Ovary (tissue), 3 donors: ENCODE data around the gene ZC3H15.

Source experiments
- CTCF ChIP-seq, 3 donors: fragments of 450-650 bp in 2 of 3; fragments of 200-600 bp in 1 of 3; IDR thresholded peaks; one replicate each; pipeline versions ENCODE4 v1.5.1 to v1.8.0; 2016 to 2022; ENCODE audit warnings: antibody characterized with exemption in 3 of 3, mild to moderate bottlenecking in 1 of 3
- POLR2A ChIP-seq: fragments of 450-650 bp; IDR thresholded peaks from one replicate; pipeline ENCODE4 v1.6.1; 2017; ENCODE audit warnings: antibody characterized with exemption, mild to moderate bottlenecking, moderate library complexity
- donor health status: DM: no; HTN: no; CAD: no.

DNA sequence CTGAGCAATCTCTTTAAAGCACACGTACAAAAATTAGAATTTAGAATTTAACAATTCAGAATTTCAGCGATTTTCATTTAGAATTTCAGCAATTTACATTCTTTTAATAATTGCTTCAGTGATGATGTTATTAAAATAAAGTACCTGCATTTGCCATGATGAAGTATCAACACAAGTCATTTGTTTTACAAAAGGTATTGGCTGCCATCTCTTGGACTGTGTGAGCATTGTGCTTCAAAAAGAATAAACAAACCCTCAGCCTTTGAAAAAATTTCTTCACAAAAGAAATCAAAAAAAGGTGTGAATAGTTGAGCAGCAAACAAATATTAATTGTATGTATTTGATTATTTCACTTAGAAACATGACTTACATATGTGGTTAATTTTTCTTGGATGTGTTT, 27.1 kb upstream of the ZC3H15 start:
- TF ChIP-seq CTCF (IDR thresholded peaks at IDR 0.05) (no peak), POLR2A (no peak)
